GM19240 (cell line): ENCODE data around the gene ST13.
"Not testable (repeated sequence)": the region's sequence is repeated elsewhere in the genome, so short reads cannot be mapped to it uniquely, and the experiment has no call there.

Experiments used
- DNase-seq: peaks from one replicate; pipeline ENCODE4 v3.0.0; 2011; ENCODE audit warnings: low spot score; ENCODE audit not compliant: insufficient read length

ST13 gene

DNA sequence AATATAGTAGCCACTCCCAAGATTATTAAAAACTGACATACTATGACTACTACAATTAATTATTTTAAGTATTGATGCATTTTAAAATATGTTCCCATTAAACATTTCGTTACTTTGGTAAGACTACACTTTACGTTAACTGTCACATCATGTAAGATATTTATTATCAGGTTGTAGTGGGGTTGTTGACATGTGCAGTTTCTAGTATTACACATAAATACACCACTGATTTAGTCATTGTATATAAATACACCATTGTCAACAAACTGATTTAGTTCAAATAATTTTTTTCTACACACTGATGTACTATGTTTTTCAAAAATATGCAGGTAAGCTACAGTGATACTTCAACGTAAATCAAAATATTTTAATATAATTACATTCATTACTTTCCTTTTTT lies 11.5 kb downstream of the ST13 start:
- DNase-seq, result no peak

DNA sequence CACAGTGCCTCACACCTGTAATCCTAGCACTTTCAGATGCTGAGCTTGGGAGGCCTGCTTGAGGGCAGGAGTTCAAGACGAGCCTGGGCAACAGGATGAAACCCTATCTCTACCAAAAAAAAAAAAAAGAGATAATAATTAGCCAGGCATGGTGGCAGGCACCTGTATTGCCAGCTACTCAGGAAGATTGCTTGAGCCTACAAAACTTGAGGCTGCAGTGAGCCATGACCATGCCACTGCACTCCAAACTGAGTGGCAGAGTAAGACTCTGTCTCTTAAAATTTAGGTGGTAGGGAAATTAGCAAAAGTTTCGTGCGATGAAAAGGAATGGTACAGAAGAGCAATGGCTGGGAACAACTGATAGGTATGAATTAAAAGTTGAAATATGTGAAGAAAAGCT lies 18.0 kb downstream of the ST13 start:
- DNase-seq, result no peak

DNA sequence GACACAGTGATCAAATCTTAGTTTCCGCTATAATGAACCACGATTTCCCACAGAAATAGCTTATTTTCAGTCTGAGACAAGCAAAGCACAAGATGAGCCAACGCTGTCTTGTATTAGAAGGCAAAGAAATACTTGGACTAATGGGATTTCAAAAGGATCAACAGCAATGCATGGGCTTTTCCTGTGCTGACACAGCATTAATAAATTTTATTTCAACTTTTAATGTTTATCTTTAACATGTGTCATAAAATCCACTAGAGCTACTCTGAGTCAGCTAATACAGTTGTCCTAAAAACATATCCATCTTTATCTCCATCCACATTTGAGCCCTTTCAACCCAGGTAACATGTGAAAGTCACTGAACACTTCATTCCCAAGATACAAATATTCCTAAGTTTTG lies 21.8 kb downstream of the ST13 start:
- DNase-seq, result no peak

DNA sequence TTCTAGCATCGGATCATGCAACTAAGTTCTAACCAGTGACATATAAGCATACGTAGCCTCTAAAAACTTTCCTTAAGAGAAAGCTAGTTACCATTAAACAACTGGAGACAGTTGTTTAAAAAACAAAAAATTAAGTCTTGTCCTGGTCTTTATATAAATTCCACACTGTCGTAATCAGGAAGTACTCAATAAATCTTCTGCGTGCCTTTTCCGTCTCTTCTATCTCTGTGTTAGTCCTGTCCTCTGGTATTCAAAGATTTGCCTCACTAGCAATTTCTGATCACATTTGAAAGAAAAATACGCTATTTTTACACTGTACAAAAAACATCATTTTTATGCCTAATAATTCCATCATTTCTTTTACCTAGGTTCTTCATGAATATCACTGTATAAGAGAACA lies 27.3 kb downstream of the ST13 start:
- no peak for DNase-seq

DNA sequence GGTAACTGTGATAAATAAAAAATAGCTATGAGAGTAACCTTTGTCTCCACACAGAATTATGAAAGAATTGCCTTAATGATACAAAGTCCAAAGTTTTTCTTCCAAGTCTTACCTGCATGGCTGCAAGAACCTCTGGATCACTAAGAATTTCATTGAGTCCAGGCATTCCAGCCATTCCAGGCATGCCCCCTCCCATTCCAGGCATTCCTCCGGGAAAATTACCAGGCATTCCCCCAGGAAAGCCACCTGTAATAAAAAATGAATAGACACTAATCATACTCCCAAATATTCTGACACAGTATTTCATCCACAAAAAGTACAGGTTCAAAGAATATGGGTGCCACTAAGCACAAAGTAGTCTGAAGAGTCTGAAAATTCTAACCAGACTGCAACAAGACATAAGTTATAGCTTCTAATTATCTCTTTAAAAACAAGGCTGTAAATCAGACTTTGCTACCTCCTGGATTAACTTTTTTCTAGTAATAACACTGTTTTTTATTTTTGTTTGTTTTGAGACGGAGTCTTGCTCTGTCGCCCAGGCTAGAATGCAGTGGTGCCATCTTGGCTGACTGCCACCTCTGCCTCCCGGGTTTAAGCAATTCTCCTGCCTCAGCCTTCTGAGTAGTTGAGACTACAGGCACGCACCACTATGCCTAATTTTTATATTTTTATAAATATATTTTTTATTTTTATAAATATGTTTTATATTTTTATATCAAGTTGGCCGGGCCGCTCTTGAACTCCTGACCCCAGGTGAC lies 29.3 kb downstream of the ST13 start:
- DNase-seq, result no peak

DNA sequence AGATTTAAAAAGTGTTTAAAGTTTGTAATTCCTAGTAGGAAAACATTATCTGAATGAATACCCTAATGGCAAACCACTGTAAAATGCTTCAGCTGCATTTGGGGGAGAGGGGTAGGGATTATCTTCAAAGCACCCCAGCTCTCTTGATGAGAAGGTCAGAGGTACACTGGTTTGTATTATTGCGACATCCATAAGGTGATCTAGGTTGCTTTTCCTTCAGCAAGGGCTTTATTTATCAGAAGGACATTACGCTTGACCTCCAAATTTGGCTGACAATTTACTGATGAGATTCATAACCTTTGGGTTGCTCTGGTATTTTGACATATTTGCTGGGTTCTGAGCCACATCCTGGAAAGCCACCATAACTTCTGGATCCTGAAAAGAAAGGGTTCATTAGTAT lies 30.1 kb downstream of the ST13 start:
- DNase-seq, result not testable (repeated sequence)

GRCh38 chr22:40823426-40823825 lies 33.0 kb downstream of the ST13 start:
- no peak for DNase-seq

DNA sequence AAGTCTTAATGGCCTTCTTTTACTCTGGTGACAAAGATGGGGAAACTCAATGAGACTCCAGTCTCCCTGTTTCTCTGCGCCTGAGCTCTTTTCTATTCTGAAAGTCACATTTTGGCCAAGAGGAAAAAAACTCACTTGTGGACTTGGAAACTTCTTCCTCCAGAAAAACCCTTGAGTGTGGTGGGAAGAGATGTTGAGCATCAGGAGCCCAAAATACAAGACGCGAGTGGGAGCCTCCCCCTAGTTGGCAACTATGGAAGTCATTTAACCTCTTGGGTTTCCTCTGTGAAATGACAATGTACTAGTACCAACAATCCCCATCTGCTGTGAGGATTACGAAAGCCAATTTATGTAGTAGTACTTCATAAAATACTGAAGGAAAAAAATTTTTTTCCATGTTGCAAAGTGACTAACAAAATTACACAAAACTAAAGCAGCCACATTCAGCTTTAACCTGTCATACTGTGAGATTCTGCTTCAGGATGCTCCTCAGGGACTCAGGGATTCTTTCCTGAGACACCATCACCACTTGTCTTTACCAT lies 36.8 kb downstream of the ST13 start:
- DNase-seq, result no peak

GRCh38 chr22:40818747-40819598 lies 37.5 kb downstream of the ST13 start, which contains the start of gene SLC25A17:
TSS of gene SLC25A17 (minus strand) at chr22:40819346. CDS start at chr22:40819248, 98 bp downstream.
- peak; percentile 90 for DNase-seq

GRCh38 chr22:40818192-40818746 lies 38.2 kb downstream of the ST13 start:
- no peak for DNase-seq

DNA sequence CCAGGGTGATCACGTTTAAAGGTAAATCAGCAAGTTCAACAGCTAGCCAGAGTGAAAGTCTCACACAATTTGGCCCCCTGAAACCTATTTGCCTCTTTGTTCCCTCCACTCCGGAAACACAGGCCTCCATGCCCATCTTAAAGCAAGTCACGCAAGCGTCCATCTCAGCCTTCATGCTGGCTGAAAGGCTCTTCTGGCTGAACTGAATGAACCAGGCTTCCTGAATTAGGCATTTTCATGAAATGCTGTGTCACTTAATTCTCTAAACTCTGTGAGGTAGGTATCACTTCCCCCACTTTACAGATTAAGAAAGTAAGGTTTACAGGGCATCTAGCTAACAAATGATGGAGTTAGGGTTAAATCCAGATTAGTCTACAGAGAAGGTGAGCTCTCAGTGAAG lies 38.7 kb downstream of the ST13 start:
- DNase-seq, result no peak

GRCh38 chr22:40813912-40814315 lies 42.5 kb downstream of the ST13 start:
- no peak for DNase-seq

DNA sequence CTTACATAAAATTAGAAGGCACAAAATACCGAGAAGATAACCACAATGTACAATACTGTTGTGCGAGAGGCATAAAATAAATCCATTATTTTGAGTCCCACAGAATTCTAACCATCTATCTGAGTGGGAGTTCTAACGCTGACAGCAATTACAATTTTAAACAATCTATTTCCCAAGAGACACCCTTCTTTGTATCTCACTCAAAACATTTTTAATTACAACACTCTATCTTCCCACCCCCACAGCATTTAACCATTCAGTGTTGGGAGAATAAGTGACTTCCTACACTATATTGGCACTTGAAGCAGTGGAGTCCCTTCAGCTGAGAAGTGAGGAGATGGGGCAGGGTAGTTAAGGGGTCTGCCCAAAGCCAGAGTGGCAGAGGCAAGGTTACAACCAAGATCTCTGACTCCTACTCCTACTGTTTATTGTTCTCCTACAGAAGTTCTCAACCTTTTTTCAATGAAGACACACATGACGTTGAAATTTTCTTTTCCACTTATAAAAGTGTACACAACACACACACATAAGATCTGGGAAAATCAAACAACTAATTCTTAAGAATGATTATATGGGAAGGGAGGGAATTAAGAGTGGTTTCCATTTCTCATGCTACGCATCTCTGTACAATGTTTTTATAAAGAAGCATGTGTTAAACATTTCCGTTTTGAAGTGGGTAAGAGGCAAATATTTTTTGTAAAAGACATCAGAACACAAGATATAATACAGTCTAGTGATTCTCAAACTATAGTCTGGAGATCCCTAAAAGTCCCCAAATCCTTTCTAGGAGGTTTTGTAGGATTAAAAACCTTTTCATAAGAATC lies 48.2 kb downstream of the ST13 start:
- DNase-seq, result no peak

- no peak for DNase-seq
These were observed 49.7 kb downstream of the ST13 start for GRCh38 chr22:40806711-40807110.

GRCh38 chr22:40805699-40806203 lies 50.7 kb downstream of the ST13 start:
- no peak for DNase-seq

DNA sequence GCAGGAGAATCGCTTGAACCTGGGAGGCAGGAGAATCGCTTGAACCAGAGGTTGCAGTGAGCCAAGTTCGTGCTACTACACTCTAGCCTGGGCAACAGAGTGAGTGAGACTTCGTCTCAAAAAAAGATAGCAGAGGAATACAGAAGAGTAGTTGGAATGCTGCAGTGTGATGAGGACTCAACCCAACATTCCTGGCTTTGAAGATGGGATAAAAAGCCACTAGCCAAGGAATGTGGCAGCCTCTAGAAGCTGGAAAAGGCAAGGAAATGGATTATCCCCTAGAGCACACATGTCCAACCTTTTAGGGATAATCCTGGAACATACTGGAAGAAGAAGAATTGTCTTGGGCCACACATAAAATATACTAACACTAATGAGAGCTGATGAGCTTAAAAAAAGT lies 51.2 kb downstream of the ST13 start:
- DNase-seq, result no peak

- DNase-seq, result no peak
These were observed 53.1 kb downstream of the ST13 start for GRCh38 chr22:40803321-40803720.

GRCh38 chr22:40799008-40799407 lies 57.4 kb downstream of the ST13 start:
- DNase-seq, result no peak

DNA sequence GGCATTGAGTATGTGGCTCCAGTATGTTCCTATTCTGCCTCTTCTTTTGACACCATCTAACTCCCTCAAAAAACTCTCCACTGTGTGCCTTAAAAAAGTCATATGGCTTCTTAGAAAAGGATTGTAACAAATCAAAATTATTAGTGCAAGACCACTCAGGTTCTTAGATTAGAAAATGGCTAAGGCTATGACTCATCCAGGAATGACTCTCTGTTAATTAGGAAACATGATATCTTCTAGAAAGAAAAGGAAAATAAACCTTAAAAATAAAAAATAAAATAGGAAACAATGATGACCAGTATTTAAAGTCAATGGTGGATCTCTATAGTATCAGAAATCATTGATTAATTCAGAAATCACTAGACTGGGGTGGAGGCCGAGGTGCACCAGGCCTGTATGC lies 59.0 kb downstream of the ST13 start:
- DNase-seq, result no peak

DNA sequence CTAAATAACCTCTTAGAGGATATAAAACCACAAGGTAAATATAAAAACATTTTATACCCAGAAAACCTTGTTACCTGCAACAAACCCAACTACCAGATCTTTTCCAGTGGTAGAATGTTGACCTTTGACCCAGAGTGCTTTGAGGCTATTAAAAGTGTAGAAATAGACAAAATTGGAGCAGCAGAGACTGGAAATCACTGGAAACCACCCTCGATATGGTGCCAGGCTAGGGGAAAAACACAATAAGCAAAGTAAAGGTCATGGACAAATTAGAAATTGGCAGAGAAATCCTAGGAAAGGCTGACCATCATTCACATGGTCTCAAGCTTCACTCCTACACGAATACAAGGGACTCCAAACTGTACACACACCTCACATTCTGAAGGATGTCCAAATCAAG lies 64.0 kb downstream of the ST13 start:
- no peak for DNase-seq

GRCh38 chr22:40791241-40791640 lies 65.2 kb downstream of the ST13 start:
- DNase-seq, result no peak
